Endothelial cell of umbilical vein (primary cell): ENCODE data around the gene TMEM95.

Source experiments
- CTCF ChIP-seq, 2 donors: IDR thresholded peaks; 1 replicate in 1 of 2; 2 replicates in 1 of 2; pipeline ENCODE4 v1.5.1; 2011; ENCODE audit warnings: low read length in 2 of 2, mild to moderate bottlenecking in 2 of 2, moderate library complexity in 2 of 2, control low read depth in 1 of 2, inconsistent platforms in 1 of 2, low read depth in 1 of 2; ENCODE audit not compliant: insufficient read depth in 1 of 2; ENCODE audit errors: extremely low read depth in 1 of 2
- EZH2 ChIP-seq: IDR thresholded peaks from 2 replicates; pipeline ENCODE4 v1.6.1; 2012; ENCODE audit warnings: borderline replicate concordance, low read depth, mild to moderate bottlenecking, moderate library complexity, low read length, inconsistent platforms; ENCODE audit not compliant: severe bottlenecking
- POLR2AphosphoS5 ChIP-seq: IDR thresholded peaks from 2 replicates; pipeline ENCODE4 v1.6.1; 2012; ENCODE audit warnings: low read depth, mild to moderate bottlenecking, control low read depth, low read length, moderate library complexity; ENCODE audit not compliant: insufficient read depth

DNA sequence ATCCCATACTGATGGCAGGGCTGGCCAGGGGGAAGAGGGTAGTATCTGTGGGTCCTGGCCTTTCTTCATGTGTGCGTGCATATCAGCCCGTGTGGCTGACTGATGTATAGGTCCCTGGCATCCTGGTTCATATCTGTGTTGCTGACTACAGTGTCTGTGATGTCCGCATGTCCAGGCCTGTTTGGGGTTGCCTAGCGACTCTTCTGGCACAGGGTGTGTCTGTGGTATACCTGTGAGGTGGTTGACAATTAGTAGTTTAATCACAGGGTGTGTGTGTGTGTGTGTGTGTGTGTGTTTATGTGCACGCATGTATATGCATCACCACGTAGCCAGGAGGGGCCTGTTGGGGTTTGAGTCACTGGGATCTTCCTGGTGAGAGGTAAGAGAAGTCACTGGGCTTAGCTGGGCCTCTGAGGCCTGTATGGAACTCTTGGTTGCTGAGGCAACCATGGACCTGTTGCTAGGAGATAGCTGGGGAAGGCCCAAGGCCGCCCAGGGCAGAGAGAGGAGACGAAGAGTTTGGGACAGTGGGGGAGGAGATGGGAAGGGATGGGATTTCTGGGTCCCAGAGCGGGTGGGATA, 603 bp upstream of the TMEM95 start:
- TF ChIP-seq EZH2 (no peak), CTCF (IDR thresholded peaks at IDR 0.05; ENCODE audit: extremely low read depth in 1 of 2, insufficient read depth in 1 of 2, low read depth in 1 of 2, low read length in 2 of 2) (no peak), POLR2AphosphoS5 (no peak)
